ENCODE measurements around the gene PTBP3. TPM values are rescaled to one million over a fixed set of nuclear protein-coding genes. Genes with fewer than 3 reads are reported as not detected.

Gene PTBP3
- total and polyA plus RNA-seq, 2 of the 13 experiments (the other 11 are each of a cell fraction or from before 2014, with no cell fraction given) = 52.8 to 61.1 TPM

DNA sequence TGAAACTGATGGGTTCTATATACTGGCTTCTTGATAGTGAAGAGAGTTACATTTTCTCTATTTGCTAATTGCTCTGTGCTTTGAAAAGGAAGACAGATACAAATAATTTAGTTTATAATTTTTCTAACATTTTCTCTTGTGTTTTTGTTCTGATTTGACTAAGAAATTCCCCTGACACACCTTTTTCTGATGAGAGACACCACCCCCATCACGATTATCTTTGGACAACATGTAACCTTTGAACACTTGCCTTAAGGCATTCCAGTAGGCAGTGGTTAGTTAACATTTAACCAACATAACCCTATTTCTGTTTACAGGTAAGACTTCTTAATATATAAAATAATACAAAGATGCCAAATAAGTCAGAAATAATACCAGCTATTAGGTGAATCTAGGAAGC is 4.1 kb upstream of the PTBP3 start (continued):
- TF ChIP-seq, protein P1, sequence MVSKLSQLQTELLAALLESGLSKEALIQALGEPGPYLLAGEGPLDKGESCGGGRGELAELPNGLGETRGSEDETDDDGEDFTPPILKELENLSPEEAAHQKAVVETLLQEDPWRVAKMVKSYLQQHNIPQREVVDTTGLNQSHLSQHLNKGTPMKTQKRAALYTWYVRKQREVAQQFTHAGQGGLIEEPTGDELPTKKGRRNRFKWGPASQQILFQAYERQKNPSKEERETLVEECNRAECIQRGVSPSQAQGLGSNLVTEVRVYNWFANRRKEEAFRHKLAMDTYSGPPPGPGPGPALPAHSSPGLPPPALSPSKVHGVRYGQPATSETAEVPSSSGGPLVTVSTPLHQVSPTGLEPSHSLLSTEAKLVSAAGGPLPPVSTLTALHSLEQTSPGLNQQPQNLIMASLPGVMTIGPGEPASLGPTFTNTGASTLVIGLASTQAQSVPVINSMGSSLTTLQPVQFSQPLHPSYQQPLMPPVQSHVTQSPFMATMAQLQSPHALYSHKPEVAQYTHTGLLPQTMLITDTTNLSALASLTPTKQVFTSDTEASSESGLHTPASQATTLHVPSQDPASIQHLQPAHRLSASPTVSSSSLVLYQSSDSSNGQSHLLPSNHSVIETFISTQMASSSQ (IDR thresholded peaks at IDR 0.05; ENCODE audit: low read depth) = peak; percentile 93
- TF ChIP-seq, protein P1 (CRISPR knock-in tag; IDR thresholded peaks at IDR 0.05; ENCODE audit: borderline replicate concordance) = peak; percentile 86; the same call in 1 of the 2 replicates
- TF ChIP-seq DMAP1 (CRISPR knock-in tag; IDR thresholded peaks at IDR 0.05) (no peak), TRIM24 (CRISPR knock-in tag; IDR thresholded peaks at IDR 0.05) (no peak), TEAD3 (CRISPR knock-in tag; optimal IDR thresholded peaks at IDR 0.05; ENCODE audit: borderline replicate concordance) (peak; percentile 58), ZNF772 (CRISPR knock-in tag; IDR thresholded peaks at IDR 0.05) (no peak), RBM22 (optimal IDR thresholded peaks at IDR 0.05; ENCODE audit: low read length) (no peak), DPF2 (CRISPR knock-in tag; IDR thresholded peaks at IDR 0.05; ENCODE audit: borderline replicate concordance, low read depth) (no peak), ZNF432 (CRISPR knock-in tag; IDR thresholded peaks at IDR 0.05; ENCODE audit: borderline replicate concordance) (no peak), ZNF10 (CRISPR knock-in tag; IDR thresholded peaks at IDR 0.05; ENCODE audit: borderline replicate concordance, low read depth) (no peak), TSC22D2 (CRISPR knock-in tag; IDR thresholded peaks at IDR 0.05; ENCODE audit: borderline replicate concordance) (no peak), ZNF670 (CRISPR knock-in tag; IDR thresholded peaks at IDR 0.05; ENCODE audit: borderline replicate concordance) (no peak), NFRKB (IDR thresholded peaks at IDR 0.05) (no peak), SP2 (CRISPR knock-in tag; IDR thresholded peaks at IDR 0.05) (no peak), HHEX (CRISPR knock-in tag; IDR thresholded peaks at IDR 0.05) (no peak), FOSL1 (CRISPR knock-in tag; IDR thresholded peaks at IDR 0.05; ENCODE audit: borderline replicate concordance) (no peak), HOXA7 (CRISPR knock-in tag; IDR thresholded peaks at IDR 0.05) (no peak), PLRG1 (conservative IDR thresholded peaks at IDR 0.05) (no peak), SMAD1 (CRISPR knock-in tag; IDR thresholded peaks at IDR 0.05; ENCODE audit: borderline replicate concordance, low read depth) (no peak)
- TF ChIP-seq, protein P2, sequence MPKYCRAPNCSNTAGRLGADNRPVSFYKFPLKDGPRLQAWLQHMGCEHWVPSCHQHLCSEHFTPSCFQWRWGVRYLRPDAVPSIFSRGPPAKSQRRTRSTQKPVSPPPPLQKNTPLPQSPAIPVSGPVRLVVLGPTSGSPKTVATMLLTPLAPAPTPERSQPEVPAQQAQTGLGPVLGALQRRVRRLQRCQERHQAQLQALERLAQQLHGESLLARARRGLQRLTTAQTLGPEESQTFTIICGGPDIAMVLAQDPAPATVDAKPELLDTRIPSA (CRISPR knock-in tag; IDR thresholded peaks at IDR 0.05; ENCODE audit: borderline replicate concordance) = no peak
- TF ChIP-seq, protein P3, sequence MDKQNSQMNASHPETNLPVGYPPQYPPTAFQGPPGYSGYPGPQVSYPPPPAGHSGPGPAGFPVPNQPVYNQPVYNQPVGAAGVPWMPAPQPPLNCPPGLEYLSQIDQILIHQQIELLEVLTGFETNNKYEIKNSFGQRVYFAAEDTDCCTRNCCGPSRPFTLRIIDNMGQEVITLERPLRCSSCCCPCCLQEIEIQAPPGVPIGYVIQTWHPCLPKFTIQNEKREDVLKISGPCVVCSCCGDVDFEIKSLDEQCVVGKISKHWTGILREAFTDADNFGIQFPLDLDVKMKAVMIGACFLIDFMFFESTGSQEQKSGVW (CRISPR knock-in tag; IDR thresholded peaks at IDR 0.05; ENCODE audit: borderline replicate concordance) = no peak
- TF ChIP-seq, protein P4, sequence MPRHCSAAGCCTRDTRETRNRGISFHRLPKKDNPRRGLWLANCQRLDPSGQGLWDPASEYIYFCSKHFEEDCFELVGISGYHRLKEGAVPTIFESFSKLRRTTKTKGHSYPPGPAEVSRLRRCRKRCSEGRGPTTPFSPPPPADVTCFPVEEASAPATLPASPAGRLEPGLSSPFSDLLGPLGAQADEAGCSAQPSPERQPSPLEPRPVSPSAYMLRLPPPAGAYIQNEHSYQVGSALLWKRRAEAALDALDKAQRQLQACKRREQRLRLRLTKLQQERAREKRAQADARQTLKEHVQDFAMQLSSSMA (CRISPR knock-in tag; IDR thresholded peaks at IDR 0.05) = no peak
